NT2/D1 (cell line): ENCODE data around the gene RHOBTB1.

Source experiments
- SUZ12 ChIP-seq: IDR thresholded peaks from 2 replicates; pipeline ENCODE4 v1.6.1; 2011; ENCODE audit not compliant: insufficient read length, insufficient read depth; ENCODE audit errors: extremely low read depth
- YY1 ChIP-seq: IDR thresholded peaks from 2 replicates; pipeline ENCODE4 v1.6.1; 2011; ENCODE audit not compliant: insufficient read length, insufficient read depth
- ZNF274 ChIP-seq: IDR thresholded peaks from 2 replicates; pipeline ENCODE4 v1.6.1; 2011; ENCODE audit warnings: mild to moderate bottlenecking, low read depth, low read length

DNA sequence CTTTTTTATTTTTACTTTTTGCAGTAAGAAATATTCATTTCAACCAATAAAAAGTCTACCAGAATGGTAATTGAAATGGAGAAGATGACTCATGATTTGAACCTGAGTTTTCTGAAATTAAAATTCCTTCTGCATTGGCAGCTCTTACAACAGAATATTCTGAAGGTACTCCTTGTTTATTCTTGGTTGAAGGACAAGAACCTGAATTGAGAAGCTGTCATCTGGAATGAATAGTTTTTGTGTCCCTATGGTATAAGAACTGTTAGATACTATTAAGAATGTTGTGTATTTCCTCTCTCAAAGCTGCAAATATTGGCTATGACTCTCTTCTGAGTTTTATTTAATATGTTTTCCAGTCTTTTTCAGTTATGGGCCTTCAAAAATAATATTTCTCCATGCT lies 109.6 kb downstream of the RHOBTB1 start:
- TF ChIP-seq ZNF274 (no peak), SUZ12 (no peak), YY1 (no peak)
